IPS-15b (cell line): ENCODE measurements around the gene MKNK1.

ENCODE experiments used
- H3K27me3 ChIP-seq: one replicate; pipeline ENCODE4 v1.6.1; 2013; ENCODE audit warnings: low read length; ENCODE audit not compliant: control insufficient read depth, insufficient read depth
- H3K36me3 ChIP-seq: one replicate; pipeline ENCODE4 v1.6.1; 2013; ENCODE audit warnings: low read length; ENCODE audit not compliant: control insufficient read depth, insufficient read depth
- H3K4me1 ChIP-seq: one replicate; pipeline ENCODE4 v1.6.1; 2013; ENCODE audit warnings: mild to moderate bottlenecking, low read length; ENCODE audit not compliant: control insufficient read depth, insufficient read depth
- H3K4me3 ChIP-seq: one replicate; pipeline ENCODE4 v1.5.1; 2013; ENCODE audit warnings: low read depth, low read length
- H3K9ac ChIP-seq: one replicate; pipeline ENCODE4 v1.6.1; 2013; ENCODE audit warnings: low read depth, mild to moderate bottlenecking, low read length
- H3K9me3 ChIP-seq: one replicate; pipeline ENCODE4 v1.6.1; 2013; ENCODE audit warnings: mild to moderate bottlenecking, low read length; ENCODE audit not compliant: control insufficient read depth, insufficient read depth

The MKNK1 gene

DNA sequence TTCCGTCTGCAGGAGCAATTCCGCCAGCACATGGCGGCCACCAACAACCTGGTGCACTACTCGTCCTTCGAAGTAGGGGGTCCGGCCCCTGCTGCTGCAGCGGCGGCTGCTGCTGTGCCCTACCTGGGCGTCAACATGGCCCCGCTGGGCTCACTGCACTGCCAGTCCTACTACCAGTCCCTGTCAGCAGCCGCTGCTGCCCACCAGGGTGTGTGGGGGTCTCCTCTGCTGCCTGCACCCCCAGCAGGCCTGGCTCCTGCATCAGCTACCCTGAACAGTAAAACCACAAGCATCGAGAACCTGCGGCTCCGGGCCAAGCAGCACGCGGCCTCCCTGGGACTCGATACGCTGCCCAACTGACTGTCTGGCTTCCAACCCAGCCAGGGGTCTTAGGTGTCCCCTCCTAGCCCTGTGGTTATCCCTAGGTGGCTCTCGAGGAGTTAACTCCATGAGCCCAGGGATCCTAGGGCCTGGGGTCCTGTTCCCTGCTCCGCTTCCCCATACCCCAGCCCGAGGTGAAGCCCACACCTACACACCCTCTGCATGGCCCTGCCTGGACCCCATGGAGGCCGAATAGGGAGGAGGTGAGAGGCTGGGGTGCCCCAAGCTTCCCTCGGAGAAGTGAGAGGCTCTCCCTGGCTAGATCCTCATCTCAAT lies 91.8 kb downstream of the MKNK1 start:
- H3K4me3 ChIP-seq = no peak overlapping the region
- no peak overlapping the region for H3K9ac ChIP-seq
- H3K4me1 ChIP-seq = peaks cover 17% of the 10 kb centered on the region
- H3K27me3 ChIP-seq = peaks cover 65% of the 10 kb centered on the region
- H3K9me3 ChIP-seq = no peaks in the 10 kb centered on the region
- H3K36me3 ChIP-seq = no peaks in the 10 kb centered on the region

DNA sequence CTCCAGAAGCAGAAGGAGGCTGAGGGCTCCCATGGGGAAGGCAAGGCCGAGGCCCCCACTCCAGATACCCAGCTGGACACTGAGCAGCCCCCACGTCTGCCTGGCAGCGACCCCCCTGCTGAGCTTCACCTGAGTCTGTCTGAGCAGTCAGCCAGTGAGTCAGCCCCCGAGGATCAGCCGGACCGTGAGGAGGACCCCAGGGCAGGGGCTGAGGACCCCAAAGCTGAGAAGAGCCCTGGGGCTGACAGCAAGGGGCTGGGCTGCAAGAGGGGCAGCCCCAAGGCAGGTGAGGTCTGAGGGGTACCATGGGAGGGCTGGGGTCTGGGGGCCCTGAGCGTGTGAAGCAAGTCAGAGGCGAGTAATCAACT lies 93.1 kb downstream of the MKNK1 start:
- no peaks in the 10 kb centered on the region for H3K9me3 ChIP-seq
- H3K4me1 ChIP-seq = peaks cover 8% of the 10 kb centered on the region
- no peaks in the 10 kb centered on the region for H3K36me3 ChIP-seq
- H3K9ac ChIP-seq = no peak overlapping the region
- peaks cover 59% of the 10 kb centered on the region for H3K27me3 ChIP-seq
- H3K4me3 ChIP-seq = no peak overlapping the region

DNA sequence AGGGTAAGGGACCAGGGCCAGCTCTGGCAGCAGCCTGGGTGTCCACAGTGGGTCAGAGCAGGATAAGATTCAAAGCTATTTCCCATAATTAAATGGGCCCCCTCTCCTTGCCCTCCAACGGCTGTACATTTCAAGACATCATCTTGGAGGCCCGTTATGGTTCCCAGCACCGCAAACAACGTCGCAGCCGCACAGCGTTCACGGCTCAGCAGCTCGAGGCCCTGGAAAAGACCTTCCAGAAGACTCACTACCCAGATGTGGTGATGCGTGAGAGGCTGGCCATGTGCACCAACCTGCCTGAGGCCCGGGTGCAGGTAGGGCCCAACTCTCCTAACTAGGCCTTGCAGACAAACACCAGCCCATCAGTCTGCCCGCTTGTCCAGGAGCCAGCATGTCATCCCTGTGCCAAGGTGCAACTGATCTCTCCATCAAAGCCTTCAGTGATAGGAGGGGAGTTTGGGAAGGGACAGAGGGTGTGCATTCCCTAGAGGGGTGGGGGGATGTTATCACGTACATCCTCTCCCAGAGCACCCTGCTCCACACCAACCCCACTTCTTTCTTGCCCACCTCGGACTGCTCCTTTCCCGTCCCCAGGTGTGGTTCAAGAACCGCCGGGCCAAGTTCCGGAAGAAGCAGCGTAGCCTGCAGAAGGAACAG lies 93.6 kb downstream of the MKNK1 start:
- Histone ChIP-seq H3K9me3 (no peaks in the 10 kb centered on the region), H3K36me3 (no peaks in the 10 kb centered on the region), H3K4me1 (peaks cover 8% of the 10 kb centered on the region), H3K9ac (no peak overlapping the region), H3K4me3 (no peak overlapping the region), H3K27me3 (peaks cover 54% of the 10 kb centered on the region)

DNA sequence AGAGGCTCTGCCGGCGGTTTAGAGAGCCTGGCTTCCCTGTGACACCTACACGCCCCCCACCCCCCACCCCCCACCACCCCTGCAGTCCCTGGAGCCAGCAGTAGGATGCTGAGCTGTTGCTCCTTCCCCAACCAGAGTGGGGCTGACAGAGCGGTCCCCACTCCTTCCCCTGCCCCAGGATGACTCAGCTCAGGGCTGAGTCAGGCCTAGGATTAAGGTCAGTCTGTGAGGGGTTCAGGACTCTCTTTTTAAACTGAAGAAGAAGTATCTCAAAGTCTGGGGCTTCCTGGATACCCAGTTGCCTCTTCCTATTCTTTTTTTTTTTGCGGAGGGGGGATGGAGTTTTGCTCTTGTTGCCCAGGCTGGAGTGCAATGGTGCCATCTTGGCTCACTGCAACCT lies 95.3 kb downstream of the MKNK1 start:
- H3K36me3 ChIP-seq = no peaks in the 10 kb centered on the region
- H3K9ac ChIP-seq = no peak overlapping the region
- H3K9me3 ChIP-seq = no peaks in the 10 kb centered on the region
- H3K27me3 ChIP-seq = peaks cover 39% of the 10 kb centered on the region
- H3K4me1 ChIP-seq = peaks cover 8% of the 10 kb centered on the region
- H3K4me3 ChIP-seq = no peak overlapping the region
